Stimulated activated naive CD8-positive, alpha-beta T cell treated with anti-CD3 and anti-CD28 coated beads, Interleukin-15, Interleukin-2, amounts not matched to agents 100 ng/mL and 50 ng/mL, for 24 hours (primary cell): ENCODE measurements around the gene SCN2A.
A peak's percentile ranks its signal among the peaks of the same experiment; 100 is the strongest.

Experiments used
- H3K27ac Mint-ChIP-seq: one replicate; pipeline ENCODE4 v1.8.0; 2021; ENCODE audit warnings: mild to moderate bottlenecking, mixed read lengths
- H3K27me3 Mint-ChIP-seq: one replicate; pipeline ENCODE4 v1.8.0; 2021; ENCODE audit warnings: mixed read lengths
- H3K36me3 Mint-ChIP-seq: one replicate; pipeline ENCODE4 v1.8.0; 2021; ENCODE audit warnings: low read depth, mixed read lengths
- H3K4me1 Mint-ChIP-seq: one replicate; pipeline ENCODE4 v1.8.0; 2021; ENCODE audit warnings: low read depth, mixed read lengths
- H3K4me3 Mint-ChIP-seq: one replicate; pipeline ENCODE4 v1.8.0; 2021; ENCODE audit warnings: mild to moderate bottlenecking, mixed read lengths
- H3K9me3 Mint-ChIP-seq: one replicate; pipeline ENCODE4 v1.8.0; 2021; ENCODE audit warnings: mixed read lengths

The SCN2A gene

DNA sequence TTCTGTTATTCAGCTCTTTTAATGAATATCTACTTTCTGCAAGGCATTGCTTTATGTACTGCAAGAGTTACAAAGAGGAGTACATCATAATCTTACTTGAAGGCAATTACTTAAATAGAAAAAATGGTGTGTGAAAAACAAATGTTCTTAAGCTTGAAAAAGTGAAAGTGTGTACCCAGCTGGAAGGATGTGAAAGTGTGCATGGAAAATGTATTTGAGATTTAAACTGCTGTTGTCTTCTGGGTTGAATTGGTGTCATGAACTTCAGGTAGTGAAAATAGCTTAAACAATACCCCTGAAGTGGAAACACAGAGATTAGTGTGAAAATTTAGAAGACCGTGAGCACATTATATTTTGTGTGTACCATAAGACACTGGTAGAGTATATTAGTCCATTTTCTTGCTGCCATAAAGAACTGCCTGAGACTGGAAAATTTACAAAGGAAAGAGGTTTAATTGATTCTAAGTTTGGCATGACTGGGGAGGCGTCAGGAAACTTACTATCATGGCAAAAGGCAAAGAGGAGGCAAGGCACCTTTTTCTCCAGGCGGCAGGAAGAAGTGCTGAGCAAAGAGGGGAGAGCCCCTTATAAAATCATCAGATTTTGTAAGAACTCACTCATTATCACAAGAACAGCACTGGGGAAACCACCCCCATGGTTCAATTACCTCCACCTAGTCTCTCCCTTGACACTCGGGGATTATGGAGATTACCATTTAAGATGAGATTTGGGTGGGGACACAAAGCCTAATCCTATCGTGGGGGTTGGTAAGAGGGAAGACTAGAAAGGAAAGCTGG, 38.8 kb downstream of the SCN2A start:
- no peak overlapping the region for H3K4me3 Mint-ChIP-seq

DNA sequence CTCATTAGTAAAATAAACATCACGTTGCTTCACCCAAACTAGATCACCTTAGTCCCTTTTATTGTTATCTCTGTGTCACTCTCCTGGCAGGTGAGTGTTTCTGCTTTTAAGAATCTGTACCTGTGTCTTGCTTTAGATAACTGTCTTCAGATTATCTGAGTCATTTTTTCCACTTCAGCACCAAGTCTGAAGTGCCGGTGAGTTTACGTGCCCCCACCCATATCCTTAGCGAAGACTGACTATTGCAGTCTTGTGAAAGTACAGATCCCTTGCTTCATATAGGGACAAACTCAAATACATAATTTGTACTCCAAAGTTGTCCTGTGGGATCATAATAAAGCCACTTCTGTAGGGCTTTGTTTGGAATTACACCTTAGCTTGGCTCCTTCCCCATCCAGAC, 41.1 kb downstream of the SCN2A start:
- no peaks in the 10 kb centered on the region for H3K36me3 Mint-ChIP-seq
- H3K4me3 Mint-ChIP-seq = no peak overlapping the region
- H3K4me1 Mint-ChIP-seq = peaks cover 12% of the 10 kb centered on the region
- no peaks in the 10 kb centered on the region for H3K27me3 Mint-ChIP-seq
- H3K27ac Mint-ChIP-seq = no peak overlapping the region
- peaks cover 3% of the 10 kb centered on the region for H3K9me3 Mint-ChIP-seq

More for the DNA sequence above, 38.8 kb downstream of the SCN2A start:
- H3K9me3 Mint-ChIP-seq = peaks cover 3% of the 10 kb centered on the region
- H3K27ac Mint-ChIP-seq = peak overlapping the region; percentile 26
- peaks cover 17% of the 10 kb centered on the region for H3K4me1 Mint-ChIP-seq
- no peaks in the 10 kb centered on the region for H3K36me3 Mint-ChIP-seq
- H3K27me3 Mint-ChIP-seq = peaks cover 4% of the 10 kb centered on the region

DNA sequence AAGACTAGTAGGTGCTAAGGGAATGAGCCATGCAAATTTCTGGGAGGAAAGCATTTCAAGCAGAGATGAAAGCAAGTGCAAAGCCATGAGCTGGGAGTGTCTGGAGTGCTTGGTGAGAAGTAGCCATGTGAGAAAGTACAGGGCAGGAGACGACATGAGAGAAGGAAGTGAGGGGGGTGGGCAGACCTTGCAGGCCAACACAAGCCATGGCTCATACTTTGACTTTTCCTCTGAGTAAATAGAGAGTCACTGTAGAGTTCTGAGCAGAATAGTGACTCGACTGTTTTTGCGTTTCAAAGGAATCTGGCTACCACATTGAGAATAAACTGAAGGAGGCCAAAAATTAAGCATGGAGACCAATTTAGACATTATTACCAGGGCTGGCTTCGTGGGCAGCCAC, 42.2 kb downstream of the SCN2A start:
- H3K4me1 Mint-ChIP-seq = peaks cover 12% of the 10 kb centered on the region
- no peaks in the 10 kb centered on the region for H3K36me3 Mint-ChIP-seq
- no peak overlapping the region for H3K4me3 Mint-ChIP-seq
- H3K27me3 Mint-ChIP-seq = no peaks in the 10 kb centered on the region
- H3K27ac Mint-ChIP-seq = no peak overlapping the region
- H3K9me3 Mint-ChIP-seq = peaks cover 3% of the 10 kb centered on the region

DNA sequence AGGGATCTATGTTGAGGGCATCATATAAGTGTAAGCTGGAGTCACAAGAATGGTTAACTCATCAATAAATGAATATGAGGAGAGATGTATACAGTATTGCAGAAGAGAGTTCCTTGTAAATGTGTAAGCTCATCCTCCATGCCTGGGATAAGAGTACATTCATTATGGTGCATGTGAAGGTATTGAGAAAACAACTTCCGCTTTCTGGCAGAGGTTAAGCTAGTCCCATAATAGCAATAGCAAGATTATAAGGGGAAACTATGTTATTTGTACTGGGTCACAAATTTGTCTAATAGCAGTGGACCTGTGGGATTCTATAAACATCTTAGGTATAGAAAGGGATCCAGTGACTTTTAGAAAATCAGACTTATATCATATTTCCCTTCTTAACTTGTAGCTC, 44.1 kb downstream of the SCN2A start:
- Mint-ChIP-seq H3K4me1 (peaks cover 2% of the 10 kb centered on the region), H3K36me3 (no peaks in the 10 kb centered on the region), H3K27ac (no peak overlapping the region), H3K27me3 (no peaks in the 10 kb centered on the region), H3K4me3 (no peak overlapping the region), H3K9me3 (no peaks in the 10 kb centered on the region)

DNA sequence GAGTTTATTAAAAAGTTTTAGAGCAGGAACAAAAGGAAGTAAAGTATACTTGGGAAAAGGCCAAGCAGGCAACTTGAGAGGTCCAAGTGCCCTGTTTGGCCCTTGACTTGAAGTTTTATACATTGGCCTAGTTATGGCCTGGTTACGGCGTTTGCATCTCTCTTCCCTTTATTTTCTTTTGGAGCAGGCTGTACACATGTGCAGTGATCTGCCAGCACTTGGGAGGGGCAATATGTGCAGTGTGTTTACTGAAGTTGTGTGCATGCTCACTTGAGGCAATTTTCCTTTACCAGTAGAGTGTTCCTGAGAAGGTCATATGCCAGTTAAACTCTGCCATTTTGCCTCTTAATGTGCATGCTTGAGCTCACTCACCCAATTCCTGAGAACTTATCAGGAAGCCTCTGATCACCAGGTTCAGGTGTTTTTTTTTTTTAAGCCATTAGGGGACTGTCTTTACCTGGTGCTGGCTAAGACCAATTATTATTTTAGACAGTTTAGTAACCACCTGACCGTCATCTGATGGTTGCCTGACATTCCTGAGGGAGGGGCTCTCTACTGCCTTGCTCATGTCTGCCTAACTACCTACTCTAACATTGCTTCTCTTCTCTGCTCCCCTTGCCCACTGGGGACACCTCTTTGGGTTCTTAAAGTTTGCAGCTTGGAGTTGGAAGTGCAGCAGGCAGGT, 48.0 kb downstream of the SCN2A start:
- no peaks in the 10 kb centered on the region for H3K4me1 Mint-ChIP-seq
- H3K27me3 Mint-ChIP-seq = peaks cover 5% of the 10 kb centered on the region
- H3K27ac Mint-ChIP-seq = no peak overlapping the region
- H3K9me3 Mint-ChIP-seq = no peaks in the 10 kb centered on the region
- H3K36me3 Mint-ChIP-seq = no peaks in the 10 kb centered on the region
- H3K4me3 Mint-ChIP-seq = no peak overlapping the region

DNA sequence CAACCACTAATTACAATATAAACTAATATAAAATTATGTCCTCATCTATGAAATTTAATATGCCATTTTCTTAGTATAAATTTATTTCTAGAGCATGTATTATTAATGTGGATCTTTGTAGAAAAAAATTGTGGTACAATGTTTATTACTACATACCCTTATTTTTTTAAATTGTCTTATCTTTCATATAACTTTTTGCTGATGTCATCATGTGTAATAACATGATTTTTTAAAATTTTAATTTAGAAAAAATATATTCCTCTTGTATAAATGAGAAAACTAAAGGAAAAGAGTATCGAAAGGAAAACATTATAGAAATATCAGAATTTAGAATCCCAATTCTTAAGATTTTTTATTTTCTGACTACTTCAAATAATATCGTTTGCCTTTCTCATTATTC, 49.9 kb downstream of the SCN2A start:
- peaks cover 13% of the 10 kb centered on the region for H3K27me3 Mint-ChIP-seq
- H3K9me3 Mint-ChIP-seq = no peaks in the 10 kb centered on the region
- peaks cover 4% of the 10 kb centered on the region for H3K4me1 Mint-ChIP-seq
- H3K27ac Mint-ChIP-seq = no peak overlapping the region
- no peaks in the 10 kb centered on the region for H3K36me3 Mint-ChIP-seq
- no peak overlapping the region for H3K4me3 Mint-ChIP-seq

DNA sequence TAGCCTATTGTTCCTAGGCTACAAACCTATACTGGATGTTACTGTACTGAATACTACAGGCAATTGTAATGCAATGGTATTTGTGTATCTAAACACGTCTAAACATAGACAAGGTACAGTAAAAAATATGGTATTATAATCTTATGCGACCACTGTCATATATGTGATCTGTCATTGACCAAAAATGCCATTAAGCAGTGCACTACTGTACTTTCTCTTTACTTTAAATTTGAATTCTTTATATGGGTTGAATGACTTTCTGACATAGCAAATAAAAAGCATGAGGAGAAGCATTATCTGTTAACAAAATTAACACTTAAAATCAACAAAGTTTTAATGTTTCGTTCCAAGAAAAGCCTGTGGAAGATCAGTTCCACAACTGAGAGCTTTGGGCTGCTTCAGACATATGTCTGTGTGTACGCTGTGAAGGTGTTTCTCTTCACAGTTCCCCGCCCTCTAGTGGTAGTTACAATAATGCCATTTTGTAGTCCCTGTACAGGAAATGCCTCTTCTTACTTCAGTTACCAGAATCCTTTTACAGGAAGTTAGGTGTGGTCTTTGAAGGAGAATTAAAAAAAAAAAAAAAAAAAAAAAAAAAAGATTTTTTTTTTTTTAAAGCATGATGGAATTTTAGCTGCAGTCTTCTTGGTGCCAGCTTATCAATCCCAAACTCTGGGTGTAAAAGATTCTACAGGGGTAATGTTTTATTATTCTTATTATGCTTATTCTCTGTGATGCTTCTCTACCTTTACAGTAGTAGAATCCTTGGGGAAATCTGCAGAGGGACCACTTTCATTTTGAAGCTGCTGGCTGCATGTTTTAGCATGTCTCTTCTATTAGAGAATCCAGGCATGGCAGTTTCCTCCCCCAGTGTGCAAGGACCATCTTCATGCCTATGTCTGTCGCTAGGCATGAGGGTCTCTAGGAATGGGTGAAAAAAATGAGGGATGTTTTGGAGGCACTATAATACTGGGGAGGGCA, 54.5 kb downstream of the SCN2A start:
- H3K4me3 Mint-ChIP-seq = no peak overlapping the region
- H3K27ac Mint-ChIP-seq = no peak overlapping the region

DNA sequence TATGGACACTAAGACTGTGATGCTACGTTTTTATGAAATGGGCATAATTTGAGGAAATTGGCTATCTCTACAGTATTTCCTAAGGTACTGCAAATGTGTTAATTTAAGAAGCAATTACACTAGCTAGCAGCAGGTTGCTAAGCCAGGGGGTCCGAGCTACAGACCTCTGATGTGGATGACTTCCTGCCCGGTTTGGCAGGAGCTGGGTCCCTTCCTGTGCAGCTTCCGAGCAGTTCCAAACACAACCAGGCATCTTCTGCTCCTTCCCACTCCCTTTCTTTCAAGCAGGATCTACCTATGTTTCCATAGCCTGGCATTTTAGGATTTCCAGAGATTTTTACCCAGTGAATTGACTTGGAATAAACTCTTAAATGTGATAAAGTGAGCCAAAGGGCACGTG, 55.7 kb downstream of the SCN2A start:
- Mint-ChIP-seq H3K27ac (no peak overlapping the region), H3K4me3 (no peak overlapping the region), H3K36me3 (no peaks in the 10 kb centered on the region), H3K9me3 (no peaks in the 10 kb centered on the region), H3K27me3 (peaks cover 13% of the 10 kb centered on the region), H3K4me1 (peaks cover 4% of the 10 kb centered on the region)

More for the DNA sequence above, 54.5 kb downstream of the SCN2A start:
- Mint-ChIP-seq H3K36me3 (no peaks in the 10 kb centered on the region), H3K4me1 (peaks cover 4% of the 10 kb centered on the region), H3K9me3 (no peaks in the 10 kb centered on the region), H3K27me3 (peaks cover 13% of the 10 kb centered on the region)

DNA sequence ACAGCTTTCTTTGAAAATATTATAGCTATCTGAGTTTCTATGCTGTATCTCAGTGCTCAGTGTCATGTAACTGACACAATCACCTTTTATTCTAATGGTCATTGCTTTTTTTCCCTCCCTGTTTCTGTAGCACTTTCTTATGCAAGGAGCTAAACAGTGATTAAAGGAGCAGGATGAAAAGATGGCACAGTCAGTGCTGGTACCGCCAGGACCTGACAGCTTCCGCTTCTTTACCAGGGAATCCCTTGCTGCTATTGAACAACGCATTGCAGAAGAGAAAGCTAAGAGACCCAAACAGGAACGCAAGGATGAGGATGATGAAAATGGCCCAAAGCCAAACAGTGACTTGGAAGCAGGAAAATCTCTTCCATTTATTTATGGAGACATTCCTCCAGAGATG, 56.4 kb downstream of the SCN2A start:
- peaks cover 4% of the 10 kb centered on the region for H3K4me1 Mint-ChIP-seq
- no peak overlapping the region for H3K27ac Mint-ChIP-seq
- H3K9me3 Mint-ChIP-seq = no peaks in the 10 kb centered on the region
- peaks cover 13% of the 10 kb centered on the region for H3K27me3 Mint-ChIP-seq
- no peak overlapping the region for H3K4me3 Mint-ChIP-seq
- H3K36me3 Mint-ChIP-seq = no peaks in the 10 kb centered on the region

DNA sequence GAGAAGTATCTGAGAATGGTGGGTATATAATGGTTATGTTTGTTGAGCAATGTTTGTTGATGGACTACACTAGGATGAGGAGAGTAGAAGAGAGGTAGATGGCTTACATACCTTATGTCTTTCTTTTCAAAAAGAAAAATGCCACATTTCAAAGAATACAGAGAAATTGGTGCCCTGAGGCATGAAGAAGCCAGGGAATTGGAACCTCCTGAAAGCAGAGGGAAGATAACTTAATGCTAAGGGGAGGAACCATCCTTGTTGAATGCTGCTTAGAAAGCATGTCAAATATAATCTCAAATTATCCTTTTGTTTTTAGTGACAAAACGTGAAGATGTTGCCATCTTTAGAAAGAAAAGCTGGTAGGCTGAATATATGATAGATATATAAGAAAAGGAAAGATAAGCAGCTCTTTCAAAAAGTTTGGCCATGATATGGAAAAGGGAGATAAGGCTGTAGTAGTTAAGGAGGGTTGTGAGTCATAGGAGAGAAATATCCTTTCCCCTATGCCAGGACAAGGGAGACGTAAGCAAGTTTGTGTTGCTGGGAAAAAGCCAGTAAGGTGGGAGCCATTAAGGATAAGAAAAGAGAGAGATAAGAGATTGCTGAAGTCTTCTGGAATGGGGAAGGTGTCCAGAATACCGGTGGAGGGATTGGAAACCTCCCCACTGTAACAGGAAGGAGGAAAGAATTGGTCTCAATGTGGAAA, 66.3 kb downstream of the SCN2A start:
- H3K9me3 Mint-ChIP-seq = no peaks in the 10 kb centered on the region
- no peaks in the 10 kb centered on the region for H3K36me3 Mint-ChIP-seq
- no peak overlapping the region for H3K4me3 Mint-ChIP-seq
- no peaks in the 10 kb centered on the region for H3K4me1 Mint-ChIP-seq
- H3K27me3 Mint-ChIP-seq = no peaks in the 10 kb centered on the region
- H3K27ac Mint-ChIP-seq = no peak overlapping the region

DNA sequence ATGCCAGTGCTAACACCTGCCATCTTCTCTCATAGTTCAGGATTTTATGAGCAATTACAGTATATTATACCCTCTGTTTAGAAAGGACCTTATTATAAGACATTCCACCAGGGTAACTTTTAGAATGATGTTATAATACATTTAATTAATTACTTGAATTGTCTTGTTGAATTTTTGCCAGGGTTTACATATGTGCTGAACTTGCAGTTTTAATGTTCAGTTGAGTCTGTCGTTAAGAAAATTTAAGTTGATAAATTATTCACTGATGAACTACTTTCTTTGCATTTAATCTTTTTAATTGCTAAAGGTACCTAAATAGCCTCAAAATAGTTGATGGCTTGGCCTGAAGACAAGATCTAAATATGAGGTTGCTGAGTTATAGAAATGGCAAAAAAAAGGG, 68.1 kb downstream of the SCN2A start:
- Mint-ChIP-seq H3K36me3 (no peaks in the 10 kb centered on the region), H3K9me3 (no peaks in the 10 kb centered on the region), H3K27me3 (no peaks in the 10 kb centered on the region), H3K4me1 (no peaks in the 10 kb centered on the region), H3K4me3 (no peak overlapping the region), H3K27ac (no peak overlapping the region)

DNA sequence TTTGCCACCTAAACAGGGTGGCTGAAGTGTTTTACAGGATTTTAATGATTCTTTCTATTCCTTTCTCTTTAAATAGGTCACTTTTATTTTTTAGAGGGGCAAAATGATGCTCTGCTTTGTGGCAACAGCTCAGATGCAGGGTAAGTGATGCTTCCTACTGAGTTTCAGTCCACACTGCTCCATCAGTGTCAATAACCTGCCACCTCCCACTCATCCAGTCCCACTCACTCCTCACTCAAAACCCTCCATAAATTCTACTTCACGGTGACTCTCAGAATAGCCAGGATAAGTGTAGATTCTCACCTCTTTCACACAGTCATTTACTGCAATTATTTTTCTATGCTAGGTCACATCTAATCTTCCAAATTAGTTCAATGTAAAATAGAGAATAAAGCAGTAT, 72.7 kb downstream of the SCN2A start:
- no peaks in the 10 kb centered on the region for H3K36me3 Mint-ChIP-seq
- H3K27me3 Mint-ChIP-seq = peaks cover 9% of the 10 kb centered on the region
- no peak overlapping the region for H3K27ac Mint-ChIP-seq
- H3K9me3 Mint-ChIP-seq = no peaks in the 10 kb centered on the region
- no peaks in the 10 kb centered on the region for H3K4me1 Mint-ChIP-seq
- H3K4me3 Mint-ChIP-seq = no peak overlapping the region

DNA sequence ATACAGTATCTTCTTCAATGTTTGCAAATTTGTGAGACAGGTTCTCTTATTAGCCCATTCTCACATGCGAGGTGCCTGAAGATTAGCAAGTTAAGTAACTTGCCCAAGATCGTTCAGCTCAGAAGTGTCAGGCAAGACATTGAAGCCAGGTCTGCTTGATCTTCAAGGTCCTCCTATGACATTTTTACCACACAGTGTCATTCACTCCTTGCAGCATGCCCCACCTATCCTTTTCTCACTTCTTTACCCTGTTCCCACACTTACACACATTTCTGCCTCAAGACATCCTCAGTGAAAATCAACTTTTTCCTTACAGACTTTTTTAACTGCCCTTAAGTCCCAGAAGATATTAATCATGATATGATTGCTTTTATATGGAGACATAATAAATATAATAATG, 73.8 kb downstream of the SCN2A start:
- Mint-ChIP-seq H3K9me3 (no peaks in the 10 kb centered on the region), H3K36me3 (no peaks in the 10 kb centered on the region), H3K27ac (no peak overlapping the region), H3K4me3 (no peak overlapping the region), H3K27me3 (peaks cover 9% of the 10 kb centered on the region), H3K4me1 (no peaks in the 10 kb centered on the region)

DNA sequence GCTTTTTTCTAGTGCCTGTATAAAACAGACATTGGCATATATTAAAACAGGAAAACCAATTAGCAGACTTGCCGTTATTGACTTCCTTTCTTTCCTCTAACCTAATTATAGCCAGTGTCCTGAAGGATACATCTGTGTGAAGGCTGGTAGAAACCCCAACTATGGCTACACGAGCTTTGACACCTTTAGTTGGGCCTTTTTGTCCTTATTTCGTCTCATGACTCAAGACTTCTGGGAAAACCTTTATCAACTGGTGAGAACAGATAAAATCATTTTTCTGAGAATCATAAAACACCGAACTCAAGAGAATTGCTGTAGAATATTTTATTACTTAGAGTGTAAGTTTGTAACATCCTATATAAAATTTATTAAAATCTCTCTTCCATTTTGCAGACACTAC, 74.3 kb downstream of the SCN2A start:
- Mint-ChIP-seq H3K27me3 (peaks cover 9% of the 10 kb centered on the region), H3K27ac (no peak overlapping the region), H3K4me3 (no peak overlapping the region), H3K36me3 (no peaks in the 10 kb centered on the region), H3K4me1 (no peaks in the 10 kb centered on the region), H3K9me3 (no peaks in the 10 kb centered on the region)
